CD4-positive, alpha-beta T cell treated with Interleukin-6 for 4 hours (primary cell): ENCODE data around the gene DHRSX.
"Not testable (repeated sequence)": the region's sequence is repeated elsewhere in the genome, so short reads cannot be mapped to it uniquely, and the experiment has no call there.

Experiments used
- DNase-seq: peaks from one replicate; pipeline ENCODE4 v3.0.0-alpha.2; 2020; ENCODE audit warnings: mixed read lengths

DHRSX gene

DNA sequence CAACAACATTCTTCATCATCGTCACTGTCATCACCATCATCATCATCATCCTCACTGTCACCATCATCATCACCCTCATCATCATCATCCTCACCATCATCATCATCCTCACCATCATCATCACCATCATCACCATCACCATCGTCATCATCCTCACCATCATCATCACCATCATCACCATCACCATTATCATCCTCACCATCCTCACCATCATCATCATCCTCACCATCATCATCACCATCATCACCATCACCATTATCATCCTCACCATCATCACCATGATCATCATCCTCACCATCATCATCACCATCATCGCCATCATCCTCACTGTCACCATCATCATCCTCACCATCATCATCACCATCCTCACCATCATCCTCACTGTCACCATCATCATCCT, 18.9 kb upstream of the DHRSX start:
- DNase-seq = not testable (repeated sequence)

DNA sequence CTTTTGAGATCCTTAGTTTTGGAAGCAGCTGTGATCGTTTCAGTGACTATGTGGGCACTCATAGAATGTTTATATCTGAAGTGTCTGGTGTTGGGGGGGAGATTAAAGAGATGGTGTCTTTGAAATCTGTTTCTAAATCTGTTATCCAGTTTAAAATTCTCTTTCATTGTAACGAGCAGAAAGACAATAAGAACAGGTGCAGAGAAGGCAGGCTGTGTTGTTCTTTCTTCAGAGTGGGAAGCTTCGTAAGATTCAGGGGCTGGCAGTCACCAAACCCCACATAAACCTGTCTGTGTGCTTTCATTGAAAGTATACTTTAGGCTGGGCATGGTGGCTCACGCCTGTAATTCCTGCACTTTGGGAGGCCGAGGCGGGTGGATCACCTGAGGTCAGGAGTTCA, 16.3 kb upstream of the DHRSX start:
- DNase-seq = no peak

DNA sequence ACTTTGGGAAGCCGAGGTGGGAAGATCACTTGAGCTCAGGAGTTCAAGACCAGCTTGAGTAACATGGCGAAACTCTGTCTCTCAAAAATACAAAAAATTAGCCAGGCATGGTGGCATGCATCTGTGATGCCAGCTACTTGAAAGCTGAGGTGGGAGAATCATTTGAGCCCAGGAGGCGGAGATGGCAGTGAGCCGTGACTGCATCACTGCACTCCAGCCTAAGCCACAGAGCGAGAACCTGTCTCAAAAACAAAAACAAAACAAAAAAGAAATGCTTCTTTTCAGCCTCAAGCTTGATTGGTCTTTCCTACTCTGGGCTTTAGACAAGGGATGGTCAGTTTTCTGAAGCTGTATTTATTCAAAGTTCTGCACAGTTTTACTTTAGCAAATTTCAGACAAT, 15.8 kb upstream of the DHRSX start:
- no peak for DNase-seq

DNA sequence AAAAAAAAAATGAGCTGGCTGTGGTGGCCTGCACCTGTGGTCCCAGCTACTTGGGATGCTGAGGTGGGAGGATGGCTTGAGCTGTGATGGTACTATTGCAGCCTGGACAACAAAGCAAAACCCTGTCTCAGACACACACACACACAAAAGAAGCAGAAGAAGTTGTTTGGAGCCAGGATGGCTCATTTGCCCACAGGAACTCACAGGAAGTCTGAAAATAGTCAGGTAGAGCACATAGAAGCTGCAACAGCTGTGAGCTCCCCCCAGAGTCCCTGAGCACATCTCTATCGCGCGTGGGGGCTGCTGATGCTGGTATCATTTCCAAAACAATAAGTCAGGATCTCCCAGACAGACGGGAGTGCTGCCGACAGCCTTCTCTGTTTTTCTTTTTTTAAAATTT, 13.4 kb upstream of the DHRSX start:
- DNase-seq = no peak

DNA sequence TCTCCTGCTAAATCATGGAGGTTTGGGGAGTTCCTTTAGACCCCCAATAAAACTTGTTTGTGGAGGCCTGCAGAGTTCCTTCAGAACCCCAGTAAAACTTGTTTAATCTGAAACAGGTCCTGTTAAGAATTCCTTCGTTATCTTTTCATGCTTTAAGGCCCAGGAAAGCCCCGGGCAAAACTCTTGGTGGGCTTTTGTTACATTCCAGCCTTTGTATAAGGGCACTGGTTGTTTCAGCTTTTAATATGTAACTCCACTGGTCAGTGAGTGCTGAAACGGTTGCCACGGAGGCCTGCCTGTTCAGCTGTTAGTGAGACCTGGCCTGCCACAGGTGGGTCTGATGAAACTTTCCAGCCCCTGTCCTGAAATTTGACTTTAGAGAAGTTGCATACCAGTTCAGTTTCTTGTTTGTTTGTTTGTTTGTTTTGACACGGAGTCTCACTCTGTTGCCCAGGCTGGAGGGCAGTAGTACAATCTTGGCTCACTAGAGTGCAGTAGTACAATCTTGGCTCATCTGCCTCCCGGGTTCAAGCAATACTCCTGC, 12.4 kb upstream of the DHRSX start:
- no peak for DNase-seq

DNA sequence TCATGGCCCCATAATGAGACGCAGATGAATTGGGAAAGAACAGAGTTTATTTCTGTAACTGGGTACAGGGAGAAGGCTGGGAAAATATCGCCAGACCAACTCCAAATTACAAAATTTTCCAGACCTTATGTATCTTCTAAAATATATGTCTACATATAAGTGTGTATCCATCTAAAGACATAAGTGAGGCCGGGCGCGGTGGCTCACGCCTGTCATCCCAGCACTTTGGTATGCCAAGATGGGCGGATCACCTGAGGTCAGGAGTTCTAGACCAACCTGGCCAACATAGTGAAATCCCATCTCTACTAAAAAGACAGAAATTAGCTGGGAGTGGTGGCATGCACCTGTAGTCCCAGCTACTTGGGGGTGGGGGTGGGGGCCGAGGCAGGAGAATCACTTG, 11.7 kb upstream of the DHRSX start:
- no peak for DNase-seq

DNA sequence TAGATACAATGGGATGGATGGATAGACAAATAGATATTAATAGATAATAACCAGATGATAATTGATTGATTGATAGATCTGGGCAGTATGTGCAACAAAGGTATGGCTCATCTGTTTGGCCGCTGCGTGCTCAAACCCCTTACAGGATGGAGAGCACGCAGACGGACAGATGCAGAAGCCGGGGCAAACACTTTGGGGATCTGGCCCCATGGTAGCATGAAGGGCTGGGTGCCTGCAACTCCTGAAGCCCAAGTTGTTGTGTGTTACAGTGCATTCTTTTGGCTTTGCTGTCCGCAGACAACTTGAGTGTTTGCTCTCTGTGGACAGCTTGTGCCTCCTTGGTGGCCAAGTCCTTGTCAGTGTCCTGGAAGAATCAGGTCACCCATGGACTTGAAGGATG, 10.6 kb upstream of the DHRSX start:
- DNase-seq = no peak

DNA sequence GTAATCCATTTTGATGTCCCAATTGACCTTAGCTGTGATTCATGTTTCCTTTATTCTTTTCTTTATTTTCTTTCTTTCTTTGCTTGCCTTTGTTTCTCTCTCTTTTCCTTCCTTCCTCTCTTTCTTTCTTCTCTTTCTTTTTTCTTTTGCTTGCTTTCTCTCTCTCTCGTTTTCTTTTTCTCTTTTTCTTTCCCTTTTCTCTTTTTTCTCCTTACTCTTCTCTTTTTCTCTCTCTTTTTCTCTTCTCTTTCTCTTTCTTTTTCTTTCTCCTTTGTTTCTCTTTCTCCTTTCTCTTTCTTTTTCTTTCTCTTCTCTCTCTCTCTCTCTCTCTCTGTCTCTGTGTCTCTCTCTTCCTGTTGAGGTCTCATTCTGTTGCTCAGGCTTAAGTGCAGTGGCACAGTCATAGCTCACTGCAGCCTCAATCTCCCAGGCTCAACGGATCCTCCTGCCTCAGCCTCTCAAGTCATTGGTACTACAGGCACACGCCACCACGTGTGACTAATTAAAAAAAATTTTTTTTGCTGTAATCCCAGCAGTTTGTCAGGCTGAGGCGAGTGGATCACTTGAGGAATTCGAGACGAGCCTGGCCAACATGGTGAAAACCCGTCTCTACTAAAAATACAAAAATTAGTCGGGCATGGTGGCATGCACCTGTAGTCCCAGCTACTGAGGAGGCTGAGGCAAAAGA, 8.0 kb upstream of the DHRSX start:
- no peak for DNase-seq

DNA sequence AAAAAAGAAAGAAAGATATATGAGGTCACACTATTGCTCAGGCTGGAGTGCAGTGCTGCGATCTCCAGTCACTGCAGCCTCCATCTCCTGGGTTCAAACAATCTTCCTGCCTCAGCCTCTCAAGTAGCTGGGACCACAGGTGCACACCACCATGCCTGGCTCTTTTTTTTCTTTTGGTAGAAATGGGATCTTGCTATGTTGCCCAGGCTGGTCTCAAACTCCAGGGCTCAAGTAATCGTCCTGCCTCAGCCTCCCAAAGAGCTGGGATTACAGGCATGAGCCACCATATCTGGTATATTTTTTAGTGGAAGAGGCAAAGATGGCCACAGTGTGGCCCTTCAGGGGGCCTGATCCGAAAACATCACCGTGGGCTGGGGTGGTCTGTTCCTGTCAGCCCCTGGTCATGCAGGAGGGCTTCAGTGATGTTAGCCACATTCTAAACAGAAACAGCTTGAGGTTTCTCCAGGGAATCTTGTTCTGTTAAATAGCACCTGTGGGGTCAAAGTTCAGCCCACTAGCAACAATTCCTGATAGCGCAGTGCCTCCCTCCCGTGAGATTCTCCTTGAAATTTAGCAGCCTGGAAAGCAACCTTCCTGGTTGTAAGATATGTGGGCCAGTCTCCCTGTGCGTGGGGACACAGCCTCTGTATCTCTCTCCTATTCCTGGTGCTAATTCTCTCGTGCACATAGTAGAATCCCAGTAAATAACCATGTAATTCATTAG, 7.3 kb upstream of the DHRSX start:
- no peak for DNase-seq

DNA sequence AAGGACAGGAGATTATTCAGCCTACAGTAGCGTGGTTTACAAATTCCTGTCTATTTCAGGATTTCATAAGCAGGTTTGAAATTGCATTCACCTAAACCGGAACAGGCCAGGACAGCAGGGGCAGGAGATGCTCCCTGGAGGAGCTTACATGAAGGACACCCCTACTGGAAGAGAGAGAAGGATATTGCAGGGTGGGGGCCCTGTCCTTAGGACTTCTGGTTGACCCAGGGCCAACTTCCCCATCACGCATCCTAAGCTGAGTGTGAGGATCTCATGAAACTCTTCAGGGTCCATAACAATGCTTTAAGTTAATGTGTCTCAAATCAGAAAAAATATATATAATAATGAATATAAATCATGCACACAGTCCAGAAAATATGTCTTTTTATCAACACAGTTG, 6.4 kb upstream of the DHRSX start:
- DNase-seq = no peak

DNA sequence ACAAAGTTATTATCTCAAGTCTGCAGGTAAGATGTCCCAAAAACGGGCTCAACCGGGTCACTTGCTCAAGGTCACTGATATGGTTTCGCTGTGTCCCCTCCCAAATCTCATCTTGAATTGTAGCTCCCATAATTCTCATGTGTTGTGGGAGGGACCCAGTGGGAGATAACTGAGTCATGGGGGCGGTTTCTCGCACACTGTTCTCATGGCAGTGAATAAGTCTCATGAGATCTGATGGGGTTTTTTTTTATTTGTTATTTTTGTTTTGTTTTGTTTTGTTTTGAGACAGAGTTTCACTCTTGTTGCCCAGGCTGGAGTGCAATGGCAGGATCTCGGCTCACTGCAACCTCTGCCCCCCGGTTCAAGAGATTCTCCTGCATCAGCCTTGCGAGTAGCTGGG, 4.6 kb upstream of the DHRSX start:
- DNase-seq = not testable (repeated sequence)

DNA sequence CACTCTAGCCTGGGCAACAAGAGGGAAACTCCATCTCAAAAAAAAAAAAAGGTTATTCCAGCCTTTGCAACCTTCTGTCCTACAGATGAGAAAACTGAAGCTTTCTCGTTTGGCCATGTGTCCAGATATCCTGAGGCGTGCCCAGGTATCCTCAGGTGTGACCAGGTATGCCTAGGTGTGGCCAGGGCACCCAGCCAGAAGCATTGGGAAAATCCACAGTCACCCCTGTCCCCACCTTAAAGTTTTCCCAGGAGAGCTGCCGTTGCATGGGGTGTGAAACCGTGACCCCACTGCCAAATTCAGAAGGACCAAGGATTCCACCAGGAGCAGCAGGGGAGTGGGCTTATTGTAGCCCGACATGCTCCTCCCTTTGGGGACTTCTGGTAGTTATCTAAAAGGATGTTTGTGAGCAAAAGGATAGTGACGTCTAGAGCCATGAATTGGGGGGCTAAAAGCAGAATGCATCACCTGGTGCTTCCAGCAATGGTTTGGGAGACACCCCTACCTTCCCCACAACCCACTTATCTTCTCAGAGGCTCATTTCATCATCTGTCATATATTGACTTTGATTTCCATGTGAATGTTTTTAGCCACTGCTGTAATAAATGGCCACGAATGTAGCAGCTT, 4.0 kb upstream of the DHRSX start:
- no peak for DNase-seq

DNA sequence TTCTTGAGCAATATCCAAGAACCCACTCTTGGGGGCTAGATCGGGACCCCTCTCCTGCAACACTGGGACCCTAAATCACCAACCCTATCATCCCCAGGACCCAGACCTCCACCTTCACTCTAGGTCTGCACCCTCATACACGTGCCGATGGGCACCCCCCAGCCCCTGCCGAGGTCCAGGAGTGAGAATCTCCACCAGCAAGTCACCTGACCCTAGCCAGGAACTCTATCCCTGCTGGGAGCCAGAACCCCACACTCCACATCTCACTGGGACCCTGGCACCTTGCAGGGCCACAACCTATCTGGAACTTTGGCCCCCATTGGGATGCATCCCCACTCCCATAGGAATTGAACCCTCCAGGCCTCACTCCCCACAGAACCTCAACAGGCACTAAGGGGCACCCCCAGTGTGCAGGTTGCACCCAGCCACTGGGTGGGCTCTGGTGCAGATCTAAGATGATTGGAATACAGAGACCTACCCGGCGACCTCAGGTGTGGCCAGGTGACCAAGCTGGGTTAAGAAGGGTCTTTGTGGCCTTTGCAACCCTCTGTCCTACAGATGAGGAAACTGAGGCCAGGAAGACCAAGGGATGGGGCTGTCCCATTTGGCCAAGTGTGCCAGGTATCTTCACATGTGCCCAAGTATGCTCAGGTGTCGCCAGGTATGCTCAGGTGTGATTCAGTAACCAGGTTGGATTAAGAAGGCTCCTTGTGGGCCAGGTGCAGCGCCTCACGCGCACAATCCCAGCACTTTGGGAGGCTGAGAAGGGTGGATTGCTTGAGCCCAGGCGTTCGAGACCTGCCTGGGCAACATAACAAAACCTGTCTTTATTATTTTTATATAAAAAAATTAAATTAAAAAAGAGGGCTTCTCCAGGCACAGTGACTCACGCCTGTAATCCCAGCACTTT, 3.1 kb upstream of the DHRSX start:
- DNase-seq = no peak

DNA sequence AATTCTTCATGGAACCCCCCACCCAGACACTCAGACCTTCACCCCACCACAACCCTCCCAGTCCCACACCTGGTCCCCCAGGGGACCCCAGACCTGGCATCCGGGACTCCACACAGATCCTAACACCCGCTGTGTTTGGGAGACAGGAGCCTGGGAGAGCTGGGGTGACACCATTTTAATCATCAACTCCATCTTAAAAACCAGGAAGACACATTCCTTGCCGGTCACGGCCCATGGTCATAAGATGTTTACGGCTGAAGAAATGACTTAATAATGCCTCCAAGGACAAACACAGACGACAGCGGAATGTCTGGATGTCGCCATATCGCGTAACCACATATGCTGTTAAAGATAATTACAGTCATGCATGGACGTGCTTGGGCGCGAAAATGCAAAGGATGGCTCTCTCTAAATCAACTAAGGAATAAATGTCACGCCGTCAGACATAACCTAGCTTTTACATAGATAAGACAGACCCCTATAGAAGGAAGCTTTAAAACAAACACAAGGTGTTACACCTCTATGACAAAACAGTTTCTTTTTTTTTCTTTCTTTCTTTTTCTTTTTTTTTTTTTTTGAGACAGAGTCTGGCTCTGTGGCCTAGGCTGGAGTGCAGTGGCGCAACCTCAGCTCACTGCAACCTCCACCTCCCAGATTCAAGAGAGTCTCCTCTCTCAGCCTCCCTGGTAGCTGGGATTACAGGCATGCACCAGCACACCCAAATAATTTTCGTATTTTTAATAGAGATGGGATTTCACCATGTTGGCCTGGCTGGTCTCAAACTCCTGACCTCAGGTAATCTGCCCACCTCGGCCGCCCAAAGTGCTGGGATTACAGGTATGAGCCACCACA, 2.1 kb upstream of the DHRSX start:
- no peak for DNase-seq

DNA sequence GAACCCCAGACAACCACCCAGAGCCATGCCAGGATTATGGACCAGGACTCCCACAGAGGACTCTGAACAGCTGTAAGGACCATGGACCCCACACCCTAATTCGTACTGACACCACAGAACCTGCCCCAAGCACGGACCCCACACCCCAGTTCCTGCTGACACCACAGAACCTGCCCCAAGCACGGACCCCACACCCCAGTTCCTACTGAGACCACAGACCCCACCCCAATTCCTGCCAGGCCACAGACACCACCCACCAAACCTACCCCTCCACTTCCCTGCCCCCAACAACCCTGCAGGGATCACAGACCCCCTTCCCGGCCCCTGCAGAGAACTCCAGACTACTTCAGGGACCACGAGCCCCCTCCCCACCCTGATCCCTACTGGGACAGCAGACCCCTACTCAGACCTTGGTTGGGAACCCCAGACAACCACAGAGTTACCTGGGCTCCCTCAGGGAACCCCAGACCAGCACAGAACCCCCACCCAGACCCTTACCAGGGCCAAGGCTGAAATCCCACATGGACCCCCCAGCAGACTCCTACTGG, 1.4 kb upstream of the DHRSX start:
- no peak for DNase-seq

DNA sequence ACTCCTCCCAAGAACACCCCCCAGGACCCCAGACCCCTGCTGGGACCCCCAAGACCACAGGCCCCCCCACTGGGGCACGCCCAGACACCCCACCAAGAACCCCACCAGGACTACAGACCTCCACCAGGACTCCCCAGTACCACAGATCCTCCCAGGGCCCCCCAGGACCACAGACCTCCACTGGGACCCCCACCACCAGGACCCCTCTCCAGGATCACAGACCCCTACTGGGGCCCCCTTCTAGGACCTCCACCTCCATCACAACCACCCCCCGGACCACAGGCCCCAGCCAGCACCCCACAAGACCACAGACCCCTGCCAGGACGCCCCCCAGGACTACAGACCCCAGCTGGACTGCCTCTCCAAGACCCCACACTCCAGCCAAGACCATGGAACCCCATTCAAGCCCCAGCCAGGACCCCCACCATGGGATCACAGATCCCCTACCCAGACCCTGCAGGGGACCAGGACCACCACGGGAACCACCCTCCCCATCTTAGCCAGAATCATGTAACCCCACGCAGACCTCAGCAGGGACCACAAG, 855 bp upstream of the DHRSX start:
- no peak for DNase-seq

DNA sequence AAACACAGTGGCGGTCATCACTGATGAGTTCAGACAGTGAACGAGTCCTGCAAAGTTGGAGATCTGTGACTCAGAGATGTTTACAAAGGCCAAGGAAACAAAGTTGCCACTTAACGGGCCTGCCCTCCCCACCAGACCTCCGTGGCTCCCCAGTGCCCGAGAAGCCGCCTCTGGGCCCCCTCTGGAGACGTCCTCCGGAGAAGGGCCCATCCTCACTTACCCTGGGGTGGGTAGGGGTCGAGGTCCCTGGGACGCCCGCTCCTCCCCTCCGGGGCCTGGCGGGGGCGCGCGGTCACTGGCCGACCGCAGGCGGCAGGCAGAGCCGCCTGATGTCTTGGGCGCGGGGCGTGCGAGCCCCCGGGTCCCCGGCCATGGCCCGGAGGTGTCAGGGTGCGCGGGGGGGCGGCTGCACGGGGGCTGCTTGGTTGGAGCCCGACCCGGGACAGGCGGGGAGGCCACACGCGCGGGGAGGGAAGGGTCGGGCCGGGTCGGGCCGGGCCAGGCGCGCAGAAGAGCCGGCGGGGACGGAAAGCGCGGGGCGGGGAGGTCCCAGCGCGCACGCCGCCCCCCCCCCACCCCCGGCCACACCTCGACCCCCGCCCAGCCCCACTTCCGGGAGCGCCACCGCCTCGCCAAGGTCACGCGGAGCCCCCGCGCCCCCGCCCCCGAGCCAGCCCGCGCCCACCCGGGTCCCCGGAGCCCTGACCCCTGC, 529 bp downstream of the DHRSX start:
- peak; percentile 60 for DNase-seq

DNA sequence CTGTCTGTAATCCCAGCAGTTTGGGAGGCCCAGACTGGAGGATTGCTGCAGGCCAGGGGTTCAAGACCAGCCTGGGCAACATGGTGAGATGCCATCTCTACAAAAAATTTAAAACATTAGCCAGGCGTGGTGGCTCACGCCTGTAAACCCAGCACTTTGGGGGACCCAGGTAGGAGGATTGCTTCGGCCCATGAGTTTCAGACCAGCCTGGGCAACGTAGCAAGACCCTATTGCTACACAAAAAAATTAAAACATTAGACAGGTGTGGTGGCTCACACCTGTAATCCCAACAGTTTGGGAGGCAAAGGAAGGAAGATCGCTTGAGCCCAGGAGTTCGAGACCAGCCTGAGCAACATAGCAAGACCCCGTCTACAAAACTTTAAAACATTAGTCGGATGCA, 1.3 kb downstream of the DHRSX start:
- DNase-seq = no peak

DNA sequence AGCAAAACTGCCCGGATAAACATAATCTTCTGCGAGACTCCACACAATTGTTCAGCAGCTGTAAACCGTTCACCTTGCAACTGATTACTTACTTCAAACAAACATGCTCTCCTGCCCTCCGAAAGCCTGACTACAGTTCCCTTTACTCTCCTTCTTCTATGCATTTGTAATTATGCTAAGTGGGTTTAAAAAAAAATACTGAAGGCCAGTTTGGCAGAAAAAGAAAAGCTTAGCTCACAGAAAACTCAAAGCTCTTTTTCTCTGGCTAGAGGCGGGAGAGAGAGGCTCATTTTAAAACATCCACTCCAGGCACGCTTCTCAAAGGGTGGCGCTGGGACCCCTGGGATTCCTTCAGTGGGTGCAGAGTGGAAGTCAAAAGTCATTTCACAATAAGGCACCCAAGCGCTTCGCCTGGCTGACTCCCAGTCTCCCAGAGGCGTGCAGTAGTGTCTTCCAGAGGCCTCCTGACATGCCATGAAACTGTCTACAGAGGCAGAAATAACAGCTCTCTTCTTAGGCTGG, 1.9 kb downstream of the DHRSX start:
- DNase-seq = no peak
